GM20000 (cell line): ENCODE results near the gene NKPD1.

Experiments
- DNase-seq: peaks from one replicate; pipeline ENCODE4 v3.0.0; 2012; ENCODE audit warnings: low spot score
- CTCF ChIP-seq: IDR thresholded peaks from 2 replicates; pipeline ENCODE4 v1.5.1; 2012; ENCODE audit warnings: mild to moderate bottlenecking, control low read depth; ENCODE audit errors: extremely low read depth, missing control alignments

Gene NKPD1

DNA sequence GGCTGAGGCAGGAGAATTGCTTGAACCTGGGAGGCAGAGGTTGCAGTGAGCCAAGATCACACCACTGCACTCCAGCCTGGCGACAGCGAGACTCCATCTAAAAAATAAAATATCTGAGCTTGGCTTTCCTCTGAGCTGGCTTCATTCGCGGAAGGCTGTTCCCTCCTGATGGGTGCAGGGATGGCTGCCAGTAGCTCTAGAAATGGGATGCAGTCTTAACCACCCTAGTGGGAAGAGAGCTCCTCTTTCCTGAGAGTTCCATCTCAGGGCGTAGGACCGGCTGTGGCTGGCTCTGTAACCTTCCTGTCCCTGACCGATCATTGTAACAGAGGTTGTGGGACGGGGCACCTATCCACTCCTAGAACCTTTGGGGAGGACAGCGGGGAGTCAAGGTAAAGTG is 35.4 kb downstream of the NKPD1 start:
- TF ChIP-seq CTCF = no peak
- DNase-seq = no peak

GRCh38 chr19:45124021-45124420 is 36.8 kb downstream of the NKPD1 start:
- no peak for DNase-seq
- TF ChIP-seq CTCF = no peak

GRCh38 chr19:45123440-45123850 is 37.3 kb downstream of the NKPD1 start:
- DNase-seq = no peak
- no peak for TF ChIP-seq CTCF

GRCh38 chr19:45122832-45123231 is 38.0 kb downstream of the NKPD1 start:
- TF ChIP-seq CTCF = no peak
- DNase-seq = no peak

- TF ChIP-seq CTCF = no peak
- no peak for DNase-seq
Observed at GRCh38 chr19:45121827-45122345, 38.9 kb downstream of the NKPD1 start.

GRCh38 chr19:45119582-45119981 is 41.2 kb downstream of the NKPD1 start:
- DNase-seq = no peak
- no peak for TF ChIP-seq CTCF

DNA sequence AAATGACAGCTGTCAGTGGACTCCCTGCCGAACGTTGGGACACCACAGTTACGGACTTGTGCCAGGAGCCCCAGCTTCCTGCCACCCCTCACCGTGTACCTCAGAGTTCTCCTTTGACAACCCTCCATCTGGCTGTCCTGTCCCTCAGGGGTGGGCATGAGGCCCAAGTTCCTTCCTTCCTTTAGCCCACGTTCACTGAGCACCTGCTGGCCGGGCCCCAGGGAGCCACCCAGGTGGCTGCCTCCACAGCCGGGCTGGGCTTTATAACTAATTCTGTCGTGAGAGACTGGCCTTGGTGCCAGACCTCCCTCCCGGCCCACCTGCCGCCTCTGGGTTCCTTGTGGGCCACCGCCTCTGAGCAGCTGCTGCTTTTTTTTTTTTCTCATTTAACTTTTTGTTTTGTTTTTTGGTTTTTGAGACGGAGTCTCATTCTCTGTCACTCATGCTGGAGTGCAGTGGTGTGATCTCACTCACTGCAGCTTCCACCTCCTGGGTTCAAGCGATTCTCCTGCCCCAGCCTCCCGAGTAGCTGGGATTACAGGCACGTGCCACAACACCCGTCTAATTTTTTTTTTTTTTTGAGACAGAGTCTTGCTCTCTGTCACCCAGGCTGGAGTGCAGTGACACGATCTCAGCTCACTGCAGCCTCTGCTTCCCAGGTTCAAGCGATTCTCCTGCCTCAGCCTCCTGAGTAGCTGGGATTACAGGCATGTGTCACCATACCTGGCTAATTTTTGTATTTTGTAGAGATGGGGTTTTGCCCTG is 42.0 kb downstream of the NKPD1 start:
- DNase-seq = peak; percentile 64

DNA sequence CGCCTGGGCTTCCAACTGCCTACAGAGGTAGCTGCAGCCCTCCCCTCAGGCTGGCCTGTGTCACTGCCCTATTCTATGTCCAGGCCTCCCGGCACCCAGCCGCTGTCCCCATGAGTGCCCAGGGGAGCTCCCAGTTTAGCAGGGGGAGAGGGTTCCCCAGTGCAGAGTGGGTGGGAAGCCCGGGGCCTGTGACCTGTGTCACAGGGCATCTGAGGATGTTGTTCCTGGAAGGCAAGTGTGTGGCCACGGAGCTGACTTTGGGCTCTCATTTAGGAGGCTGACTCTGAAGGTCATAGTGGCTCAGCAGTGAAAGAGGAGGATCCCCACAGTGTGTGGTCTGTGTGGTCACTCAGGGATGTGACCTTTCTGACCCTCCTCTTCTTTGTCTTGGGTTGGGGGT is 42.7 kb downstream of the NKPD1 start:
- TF ChIP-seq CTCF = no peak
- no peak for DNase-seq
